Fibroblast of lung (primary cell): ENCODE measurements around the gene SFI1. TPM values are rescaled to one million over a fixed set of nuclear protein-coding genes. Genes with fewer than 3 reads are reported as not detected.

Experiments used
- DNase-seq, 2 donors: peaks; one replicate each; pipeline versions ENCODE4 v3.0.0 to v3.0.0-alpha.2; 2010; ENCODE audit warnings: low read depth in 2 of 2
- H2AFZ ChIP-seq: 2 replicates; pipeline ENCODE4 v1.5.1; 2012; ENCODE audit warnings: low read length, control low read depth, inconsistent platforms
- H3K27ac ChIP-seq: 2 replicates; pipeline ENCODE4 v1.5.1; 2011; ENCODE audit warnings: low read length, control low read depth; ENCODE audit not compliant: insufficient read depth
- H3K27me3 ChIP-seq: 2 replicates; pipeline ENCODE4 v1.5.1; 2011; ENCODE audit warnings: mild to moderate bottlenecking, low read length; ENCODE audit not compliant: control insufficient read depth, insufficient read depth
- H3K36me3 ChIP-seq: 2 replicates; pipeline ENCODE4 v1.5.1; 2011; ENCODE audit warnings: low read length; ENCODE audit not compliant: control insufficient read depth, insufficient read depth
- H3K4me1 ChIP-seq: 2 replicates; pipeline ENCODE4 v1.5.1; 2011; ENCODE audit warnings: low read length; ENCODE audit not compliant: control insufficient read depth, insufficient read depth; ENCODE audit errors: extremely low read depth
- H3K4me2 ChIP-seq: 2 replicates; pipeline ENCODE4 v1.5.1; 2011; ENCODE audit warnings: low read length, control low read depth; ENCODE audit not compliant: insufficient read depth; ENCODE audit errors: extremely low read depth
- H3K4me3 ChIP-seq, 4 experiments: fragments of 200-600 bp in 1 of 4; sonication (generic) in 1 of 4; replicated peaks in 1 of 4; 2 replicates each; pipeline ENCODE4 v1.5.1; 2011 to 2016; ENCODE audit warnings: low read length in 4 of 4, low read depth in 3 of 4, mild to moderate bottlenecking in 3 of 4, control low read depth in 2 of 4, inconsistent platforms in 1 of 4, mixed read lengths in 1 of 4; ENCODE audit not compliant: insufficient read depth in 1 of 4; ENCODE audit errors: control extremely low read depth in 1 of 4
- H3K79me2 ChIP-seq: 2 replicates; pipeline ENCODE4 v1.5.1; 2012; ENCODE audit warnings: mild to moderate bottlenecking, low read length, inconsistent platforms; ENCODE audit not compliant: control insufficient read depth, insufficient read depth
- H3K9ac ChIP-seq: 2 replicates; pipeline ENCODE4 v1.5.1; 2011; ENCODE audit warnings: mild to moderate bottlenecking, low read length, control low read depth; ENCODE audit not compliant: insufficient read depth
- H3K9me3 ChIP-seq: 2 replicates; pipeline ENCODE4 v1.5.1; 2012; ENCODE audit warnings: low read depth, low read length; ENCODE audit not compliant: control insufficient read depth, insufficient read depth
- H4K20me1 ChIP-seq: 2 replicates; pipeline ENCODE4 v1.5.1; 2011; ENCODE audit warnings: low read length; ENCODE audit not compliant: control insufficient read depth, insufficient read depth; ENCODE audit errors: extremely low read depth
- CTCF ChIP-seq, 2 donors: IDR thresholded peaks in 1 of 2; conservative IDR thresholded peaks in 1 of 2; 1 replicate in 1 of 2; 2 replicates in 1 of 2; pipeline ENCODE4 v1.5.1; 2011 to 2012; ENCODE audit warnings: low read length in 2 of 2, control low read depth in 1 of 2, inconsistent platforms in 1 of 2, low read depth in 1 of 2, mild to moderate bottlenecking in 1 of 2
- EZH2 ChIP-seq: IDR thresholded peaks from 2 replicates; pipeline ENCODE4 v1.5.1; 2012; ENCODE audit warnings: low read length, control low read depth, mild to moderate bottlenecking; ENCODE audit errors: missing control alignments
- polyA plus RNA-seq, 2 donors: library from polyadenylated mRNA; depleted of rRNA in 1 of 2; stranded (reverse) in 1 of 2; unstranded in 1 of 2; fragments of >200 nt; gene quantifications; 2 replicates each; pipeline ENCODE4 v1.2.1, GENCODE V29; 2011 to 2012; ENCODE audit warnings: missing spikeins in 1 of 2
- total RNA-seq: library from RNA; depleted of rRNA; stranded (reverse); fragments of >200 nt; gene quantifications from 2 replicates; pipeline ENCODE4 v1.2.1, GENCODE V29; 2014

Gene SFI1
- total and polyA plus RNA-seq, 2 donors (not counting 1 experiment from before 2014, with no cell fraction given), result 3.6 to 11.4 TPM

- Histone ChIP-seq H3K9me3 (no peaks in the 10 kb centered on the region), H3K4me1 (peaks cover 9% of the 10 kb centered on the region), H3K9ac (no peak overlapping the region), H3K27me3 (no peaks in the 10 kb centered on the region), H3K4me3 (no peak overlapping the region), H4K20me1 (no peaks in the 10 kb centered on the region), H3K27ac (no peak overlapping the region), H3K4me2 (no peak overlapping the region), H3K79me2 (peaks cover 78% of the 10 kb centered on the region), H3K36me3 (peaks cover 23% of the 10 kb centered on the region), H2AFZ (no peak overlapping the region)
- no peak for DNase-seq
- TF ChIP-seq EZH2 (no peak), CTCF (conservative IDR thresholded peaks at IDR 0.05 in 1 of 2, IDR thresholded peaks at IDR 0.05 in 1 of 2; ENCODE audit: low read depth in 1 of 2, low read length in 2 of 2) (no peak)
Observed at GRCh38 chr22:31625257-31625640, 128.9 kb downstream of the SFI1 start.

- peak in 1 of 2 donors; percentile 40 for DNase-seq
- Histone ChIP-seq H3K4me3 (no peak overlapping the region), H3K79me2 (peaks cover 78% of the 10 kb centered on the region), H3K4me2 (no peak overlapping the region), H3K36me3 (peaks cover 19% of the 10 kb centered on the region), H4K20me1 (no peaks in the 10 kb centered on the region), H3K27ac (no peak overlapping the region), H3K4me1 (peaks cover 9% of the 10 kb centered on the region), H3K27me3 (no peaks in the 10 kb centered on the region), H3K9me3 (no peaks in the 10 kb centered on the region), H2AFZ (no peak overlapping the region), H3K9ac (no peak overlapping the region)
- no peak for TF ChIP-seq CTCF (conservative IDR thresholded peaks at IDR 0.05 in 1 of 2, IDR thresholded peaks at IDR 0.05 in 1 of 2; ENCODE audit: low read depth in 1 of 2, low read length in 2 of 2)
- no peak for TF ChIP-seq EZH2
Observed at GRCh38 chr22:31625661-31626426, 129.5 kb downstream of the SFI1 start.

GRCh38 chr22:31626427-31627150 lies 130.3 kb downstream of the SFI1 start:
- H3K4me2 ChIP-seq, result no peak overlapping the region
- H3K27ac ChIP-seq, result no peak overlapping the region
- H3K4me1 ChIP-seq, result peaks cover 12% of the 10 kb centered on the region
- no peak overlapping the region for H2AFZ ChIP-seq
- no peak for DNase-seq
- H3K9me3 ChIP-seq, result no peaks in the 10 kb centered on the region
- no peaks in the 10 kb centered on the region for H3K27me3 ChIP-seq
- H4K20me1 ChIP-seq, result no peaks in the 10 kb centered on the region
- peaks cover 14% of the 10 kb centered on the region for H3K36me3 ChIP-seq
- no peak overlapping the region for H3K4me3 ChIP-seq
- H3K9ac ChIP-seq, result no peak overlapping the region
- peaks cover 80% of the 10 kb centered on the region for H3K79me2 ChIP-seq
- TF ChIP-seq CTCF (conservative IDR thresholded peaks at IDR 0.05 in 1 of 2, IDR thresholded peaks at IDR 0.05 in 1 of 2; ENCODE audit: low read depth in 1 of 2, low read length in 2 of 2) (no peak), EZH2 (no peak)
